ENCODE measurements around the gene VPS35L.
"Not testable (repeated sequence)": the region's sequence is repeated elsewhere in the genome, so short reads cannot be mapped to it uniquely, and the experiment has no call there.

VPS35L gene

GRCh38 chr16:19710191-19710908 is 154.8 kb downstream of the VPS35L start:
- DNase-seq (ENCODE audit: low spot score) (no peak), FAIRE-seq (no peak)

- no peak for FAIRE-seq
Measured at GRCh38 chr16:19710991-19711545, 155.6 kb downstream of the VPS35L start.

DNA sequence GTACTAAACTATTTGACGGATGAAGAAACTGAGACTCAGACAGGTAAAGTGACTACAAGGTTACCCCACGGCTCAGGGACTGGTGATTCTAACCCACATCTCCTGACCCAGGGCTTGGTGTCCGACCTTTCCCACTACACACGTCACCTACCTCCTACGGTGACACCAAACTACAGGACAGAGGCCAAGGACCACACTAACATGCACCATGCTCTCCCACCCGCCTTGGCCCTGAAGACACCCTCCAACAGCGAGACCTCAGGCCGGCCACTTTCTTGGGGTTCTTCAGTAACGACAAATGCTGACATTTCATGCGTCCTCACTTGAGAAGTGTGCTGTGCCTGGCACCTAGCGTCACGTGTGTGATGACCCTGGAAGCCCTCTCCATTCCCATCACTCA is 156.1 kb downstream of the VPS35L start:
- no peak for DNase-seq (ENCODE audit: low spot score)
- FAIRE-seq = no peak

More at GRCh38 chr16:19710991-19711545, 155.6 kb downstream of the VPS35L start:
- DNase-seq (ENCODE audit: low spot score) = no peak

- no peak for FAIRE-seq
Measured at GRCh38 chr16:19712418-19713058, 157.0 kb downstream of the VPS35L start.

GRCh38 chr16:19713697-19714096 is 158.2 kb downstream of the VPS35L start:
- no peak for DNase-seq (ENCODE audit: low spot score)
- no peak for FAIRE-seq

More at GRCh38 chr16:19712418-19713058, 157.0 kb downstream of the VPS35L start:
- DNase-seq (ENCODE audit: low spot score) = no peak

DNA sequence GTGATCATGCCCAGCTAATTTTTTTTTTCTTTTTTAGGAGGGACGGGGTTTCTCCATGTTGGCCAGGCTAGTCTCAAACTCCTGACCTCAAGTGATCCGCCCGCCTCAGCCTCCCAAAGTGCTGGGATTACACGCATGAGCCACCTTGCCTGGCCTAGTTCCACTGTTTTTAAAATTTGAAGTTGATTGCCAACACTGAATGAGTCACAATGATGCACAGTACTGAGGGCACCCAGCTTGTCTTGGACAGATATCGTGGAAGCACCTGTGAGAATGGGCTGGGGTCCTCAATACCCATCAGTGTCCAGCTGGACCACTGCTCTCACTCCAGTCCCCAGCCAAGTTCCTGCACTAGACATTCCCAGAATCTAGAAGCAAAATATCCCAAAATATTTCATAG is 160.1 kb downstream of the VPS35L start:
- FAIRE-seq = no peak
- DNase-seq (ENCODE audit: low spot score) = no peak

DNA sequence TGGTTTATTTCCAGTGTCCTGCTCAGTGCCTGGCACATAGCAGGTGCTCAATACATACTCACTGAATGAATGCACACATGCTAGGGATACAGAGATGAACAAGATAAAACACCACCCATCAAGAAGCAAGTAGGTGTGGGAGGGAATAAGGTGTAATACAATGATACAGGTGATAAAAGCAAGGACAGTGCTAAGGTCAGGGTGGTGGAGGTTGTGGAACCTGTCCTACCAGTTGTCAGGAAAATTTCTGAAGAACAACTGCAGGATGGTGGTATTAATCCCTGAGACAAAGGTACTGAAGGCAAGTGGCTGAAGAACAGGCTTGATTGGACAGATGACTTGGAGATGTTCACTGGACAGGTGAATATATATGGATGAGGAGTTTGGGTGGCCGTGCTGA is 160.7 kb downstream of the VPS35L start:
- DNase-seq (ENCODE audit: low spot score) (no peak), FAIRE-seq (no peak)

DNA sequence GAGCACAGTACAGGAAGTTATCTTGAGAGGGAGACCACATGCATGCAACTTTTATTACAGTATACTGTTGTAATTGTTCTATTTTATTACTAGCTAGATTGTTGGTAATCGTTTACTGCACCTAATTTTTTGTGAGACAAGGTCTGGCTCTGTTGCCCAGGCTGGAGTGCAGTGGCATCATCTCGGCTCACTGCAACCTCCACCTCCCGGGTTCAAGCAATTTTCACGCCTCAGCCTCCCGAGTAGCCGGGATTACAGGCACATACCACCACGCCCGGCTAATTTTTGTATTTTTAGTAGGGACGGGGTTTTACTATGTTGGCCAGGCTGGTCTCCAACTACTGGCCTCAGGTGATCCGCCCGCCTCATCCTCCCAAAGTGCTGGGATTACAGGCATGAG is 161.2 kb downstream of the VPS35L start:
- DNase-seq (ENCODE audit: low spot score); FAIRE-seq: not testable (repeated sequence)

GRCh38 chr16:19717314-19717713 is 161.8 kb downstream of the VPS35L start:
- DNase-seq (ENCODE audit: low spot score) = no peak
- no peak for FAIRE-seq

- FAIRE-seq = no peak
- DNase-seq (ENCODE audit: low spot score) = peak; percentile 76
Measured at GRCh38 chr16:19717741-19718623, 162.5 kb downstream of the VPS35L start, which contains the start of the genes IQCK and KNOP1. TSS of gene IQCK (plus strand) at chr16:19718271. CDS start at chr16:19718307, 36 bp downstream. TSS of gene KNOP1 (minus strand) at chr16:19718227. CDS start at chr16:19715035, 3,192 bp downstream.

DNA sequence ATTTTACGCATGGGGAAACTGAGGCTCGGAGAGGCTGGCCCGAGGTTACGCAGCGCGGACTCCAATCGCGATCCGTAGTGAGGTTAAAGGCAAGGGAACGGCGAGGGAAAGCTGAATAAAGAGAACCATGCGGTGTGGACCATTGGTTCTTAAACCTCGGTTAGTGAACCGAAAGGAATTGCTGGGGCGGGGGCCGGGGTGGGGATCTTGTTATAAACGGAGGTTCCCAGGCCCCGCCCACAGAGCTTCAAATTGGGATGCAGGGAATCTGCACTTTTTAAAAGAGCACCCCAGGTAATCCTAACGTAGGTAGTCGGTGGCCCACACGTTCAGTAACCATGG is 163.1 kb downstream of the VPS35L start:
- DNase-seq (ENCODE audit: low spot score) = no peak

DNA sequence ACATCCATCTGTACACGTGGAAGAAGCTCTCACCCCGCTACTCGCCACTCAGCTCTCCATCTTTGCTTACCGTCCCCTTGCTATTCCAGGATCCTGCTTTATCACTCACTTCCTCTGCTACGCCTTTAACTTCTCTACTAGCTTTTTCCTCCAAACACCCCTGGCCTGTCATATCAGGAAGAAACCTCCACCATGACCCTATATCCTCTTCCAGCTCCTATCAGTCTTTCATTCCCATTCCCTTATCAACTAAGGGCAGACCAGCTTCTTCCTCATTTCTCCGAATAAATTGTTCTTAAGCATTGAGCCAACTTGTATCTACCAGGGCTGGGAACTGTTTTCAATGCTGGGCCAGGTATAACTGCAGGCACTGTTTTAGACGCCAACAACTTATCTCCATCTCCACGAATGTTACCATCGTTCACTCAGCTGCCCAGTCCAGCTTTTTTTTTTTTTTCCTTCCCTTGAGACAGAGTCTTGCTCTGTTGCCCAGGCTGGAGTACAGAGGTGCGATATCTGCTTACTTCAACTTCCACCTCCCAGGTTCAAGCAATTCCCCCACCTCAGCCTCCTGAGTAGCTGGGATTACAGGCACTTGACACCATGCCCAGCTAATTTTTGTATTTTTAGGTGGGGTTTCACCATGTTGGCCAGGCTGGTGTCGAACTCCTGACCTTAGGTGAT is 166.9 kb downstream of the VPS35L start:
- FAIRE-seq = no peak

More for the DNA sequence above, 163.1 kb downstream of the VPS35L start:
- FAIRE-seq = no peak

DNA sequence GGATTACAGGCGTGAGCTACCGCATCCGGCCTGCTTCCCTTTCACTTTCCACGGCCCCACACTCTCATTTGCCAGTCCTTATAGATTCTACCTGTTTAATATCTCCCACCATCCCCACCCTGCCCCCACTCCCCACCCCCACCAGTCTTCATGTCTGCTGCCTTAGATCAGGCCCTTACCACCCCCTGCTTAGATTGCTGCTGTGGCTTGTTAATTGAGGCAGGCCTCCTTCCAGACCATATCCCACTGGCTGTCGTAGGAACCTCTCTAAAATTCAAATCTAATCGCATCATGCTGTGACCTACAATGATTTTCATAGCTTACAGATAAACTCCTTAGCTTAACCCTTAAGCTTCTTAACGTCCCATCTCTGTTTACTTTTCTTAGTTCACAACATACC is 167.5 kb downstream of the VPS35L start:
- DNase-seq (ENCODE audit: low spot score) (no peak), FAIRE-seq (no peak)

More for the DNA sequence above, 166.9 kb downstream of the VPS35L start:
- no peak for DNase-seq (ENCODE audit: low spot score)

GRCh38 chr16:19728636-19728965 is 173.1 kb downstream of the VPS35L start:
- DNase-seq (ENCODE audit: low spot score) (no peak), FAIRE-seq (no peak)

GRCh38 chr16:19733551-19733950 is 178.0 kb downstream of the VPS35L start:
- no peak for DNase-seq (ENCODE audit: low spot score)
- FAIRE-seq = no peak

DNA sequence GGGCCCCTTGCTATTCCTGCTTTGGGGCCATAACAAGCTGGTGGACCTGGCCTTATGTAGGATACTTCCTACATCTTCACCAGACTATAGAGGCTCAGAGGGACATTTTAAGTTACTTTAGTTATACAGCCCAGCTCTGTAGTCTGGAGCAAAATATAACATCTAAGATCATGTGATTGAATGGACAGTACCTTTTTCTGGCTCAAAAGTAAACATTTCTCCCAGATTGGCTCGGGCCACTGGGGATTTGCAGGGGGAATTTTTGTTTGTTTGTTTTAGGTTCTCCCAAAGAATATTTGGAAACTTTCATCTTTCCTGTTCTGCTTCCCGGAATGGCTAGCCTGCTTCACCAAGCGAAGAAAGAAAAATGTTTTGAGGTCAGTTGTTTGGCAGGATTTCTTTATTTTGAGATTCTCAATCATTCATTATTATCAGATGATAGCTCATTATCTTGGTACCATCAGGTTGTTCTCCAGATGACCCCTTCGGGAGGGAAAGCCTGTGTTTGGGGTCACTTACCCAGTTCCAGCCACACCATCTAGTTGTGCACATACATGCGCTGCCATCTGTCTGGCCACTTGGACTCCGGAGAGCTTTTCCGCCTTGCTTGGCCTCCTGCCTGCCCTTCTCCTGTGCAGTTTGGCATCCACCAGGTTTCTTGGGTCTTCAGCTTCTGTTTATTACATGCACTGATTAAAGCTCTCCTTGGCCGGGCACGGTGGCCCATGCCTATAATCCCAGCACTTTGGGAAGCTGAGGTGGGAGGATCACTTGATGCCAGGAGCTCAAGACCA is 179.8 kb downstream of the VPS35L start:
- no peak for FAIRE-seq
- DNase-seq (ENCODE audit: low spot score) = no peak

DNA sequence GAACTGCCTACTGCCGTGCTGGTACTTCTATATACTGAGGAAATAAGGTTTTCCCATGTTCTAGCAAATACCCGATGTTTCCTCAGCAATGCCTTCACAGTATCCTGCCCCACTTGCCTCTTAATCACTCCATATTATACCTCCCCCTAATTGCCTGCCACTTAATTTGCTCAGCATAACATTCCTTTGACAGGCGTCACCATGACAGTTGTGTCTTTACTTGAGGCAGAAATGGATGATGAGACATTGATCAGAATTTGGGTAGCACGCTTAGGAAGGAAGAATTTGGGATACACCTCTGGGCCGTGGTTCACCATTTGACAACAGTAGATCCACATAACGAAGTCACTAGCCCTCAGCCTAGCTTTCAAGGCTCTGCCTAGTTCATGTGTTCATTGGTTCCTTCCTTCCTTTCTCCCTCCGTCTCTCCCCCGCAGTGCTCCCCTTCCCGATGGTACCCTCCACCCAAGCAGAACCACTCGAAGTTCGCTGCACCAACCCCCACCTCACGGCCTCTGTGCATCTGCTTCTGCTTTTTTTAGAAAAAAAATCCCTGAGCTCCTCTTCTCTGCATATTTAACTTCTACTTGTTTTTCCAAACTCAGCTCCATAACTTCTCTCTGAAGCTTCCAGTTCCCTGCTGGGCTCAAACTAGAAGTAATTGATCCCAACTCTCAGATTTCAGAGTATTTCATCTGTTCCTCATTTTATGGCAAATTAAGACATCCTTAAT is 182.0 kb downstream of the VPS35L start:
- FAIRE-seq = no peak
- DNase-seq (ENCODE audit: low spot score) = no peak

GRCh38 chr16:19741354-19741753 is 185.9 kb downstream of the VPS35L start:
- DNase-seq (ENCODE audit: low spot score) (no peak), FAIRE-seq (no peak)

- FAIRE-seq (no peak), DNase-seq (ENCODE audit: low spot score) (no peak)
Measured at GRCh38 chr16:19743816-19744159, 188.3 kb downstream of the VPS35L start.

GRCh38 chr16:19744670-19745069 is 189.2 kb downstream of the VPS35L start:
- DNase-seq (ENCODE audit: low spot score) (no peak), FAIRE-seq (no peak)
